H1 (cell line): ENCODE data around the gene GPC6. TPM values are rescaled to one million over a fixed set of nuclear protein-coding genes. Genes with fewer than 3 reads are reported as not detected.

Experiments used
- KDM1A ChIP-seq: fragments of 200-600, 300-600 bp; sonication (generic); IDR thresholded peaks from 2 replicates; pipeline ENCODE4 v1.7.1; 2016; ENCODE audit warnings: mild to moderate bottlenecking, low read length, borderline replicate concordance
- SIRT6 ChIP-seq: IDR thresholded peaks from one replicate; pipeline ENCODE4 v1.7.1; 2012; ENCODE audit warnings: low read length, inconsistent platforms
- polyA plus RNA-seq, 7 experiments: library from polyadenylated mRNA; depleted of rRNA in 3 of 7; stranded (reverse) in 5 of 7; unstranded in 2 of 7; fragments of >200 nt in 5 of 7; fragments of 200-250 nt in 2 of 7; gene quantifications; 1 replicate in 5 of 7; 2 replicates in 1 of 7; 4 replicates in 1 of 7; pipeline versions ENCODE4 v1.2.1 to v1.2.3, GENCODE V29; 2011 to 2013; ENCODE audit warnings: missing spikeins in 2 of 7, mixed read lengths in 2 of 7
- total RNA-seq: library from RNA; stranded (reverse); fragmentation: NEBNext Ultra II Directional; extraction: Animal tissue kit (Norgen Biotek cat#: 25700); gene quantifications from 2 replicates; pipeline ENCODE4 v1.2.1, GENCODE V29; 2021
- TF ChIP-seq, protein P1 (sequence below): IDR thresholded peaks from 2 replicates; pipeline ENCODE4 v1.6.1; 2011; ENCODE audit warnings: low read depth, mild to moderate bottlenecking, low read length; ENCODE audit not compliant: insufficient read depth
- TF ChIP-seq, protein P2 (sequence below): fragments of 300-600 bp; sonication (generic); IDR thresholded peaks from 2 replicates; pipeline ENCODE4 v1.7.1; 2012; ENCODE audit warnings: low read length, moderate library complexity, mild to moderate bottlenecking, inconsistent platforms; ENCODE audit not compliant: insufficient replicate concordance

GPC6 gene
- total and polyA plus RNA-seq, 2 of the 8 experiments (the other 6 are each of a cell fraction or from before 2014, with no cell fraction given): 5.4 to 12.0 TPM

DNA sequence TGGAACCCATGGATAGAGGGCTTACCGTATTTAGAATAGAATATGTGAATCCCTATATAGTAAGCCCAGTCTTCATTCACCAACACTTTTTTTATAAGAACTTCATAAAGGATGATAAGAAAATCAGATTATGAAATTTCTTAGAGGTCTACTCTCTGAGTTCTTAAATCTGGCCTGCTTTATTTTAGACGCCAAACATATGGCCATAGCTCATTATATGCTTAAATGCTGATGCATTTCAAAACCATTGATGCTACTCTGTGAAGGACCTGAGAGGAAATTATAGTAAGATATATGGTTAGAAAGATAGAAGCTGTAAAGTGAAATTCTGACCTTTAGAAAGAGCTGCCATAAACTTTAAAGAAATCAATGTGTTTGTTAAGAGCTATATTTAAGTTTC is 38.3 kb downstream of the GPC6 start (continued):
- TF ChIP-seq, protein P1, sequence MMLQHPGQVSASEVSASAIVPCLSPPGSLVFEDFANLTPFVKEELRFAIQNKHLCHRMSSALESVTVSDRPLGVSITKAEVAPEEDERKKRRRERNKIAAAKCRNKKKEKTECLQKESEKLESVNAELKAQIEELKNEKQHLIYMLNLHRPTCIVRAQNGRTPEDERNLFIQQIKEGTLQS: no peak
- TF ChIP-seq, protein P2, sequence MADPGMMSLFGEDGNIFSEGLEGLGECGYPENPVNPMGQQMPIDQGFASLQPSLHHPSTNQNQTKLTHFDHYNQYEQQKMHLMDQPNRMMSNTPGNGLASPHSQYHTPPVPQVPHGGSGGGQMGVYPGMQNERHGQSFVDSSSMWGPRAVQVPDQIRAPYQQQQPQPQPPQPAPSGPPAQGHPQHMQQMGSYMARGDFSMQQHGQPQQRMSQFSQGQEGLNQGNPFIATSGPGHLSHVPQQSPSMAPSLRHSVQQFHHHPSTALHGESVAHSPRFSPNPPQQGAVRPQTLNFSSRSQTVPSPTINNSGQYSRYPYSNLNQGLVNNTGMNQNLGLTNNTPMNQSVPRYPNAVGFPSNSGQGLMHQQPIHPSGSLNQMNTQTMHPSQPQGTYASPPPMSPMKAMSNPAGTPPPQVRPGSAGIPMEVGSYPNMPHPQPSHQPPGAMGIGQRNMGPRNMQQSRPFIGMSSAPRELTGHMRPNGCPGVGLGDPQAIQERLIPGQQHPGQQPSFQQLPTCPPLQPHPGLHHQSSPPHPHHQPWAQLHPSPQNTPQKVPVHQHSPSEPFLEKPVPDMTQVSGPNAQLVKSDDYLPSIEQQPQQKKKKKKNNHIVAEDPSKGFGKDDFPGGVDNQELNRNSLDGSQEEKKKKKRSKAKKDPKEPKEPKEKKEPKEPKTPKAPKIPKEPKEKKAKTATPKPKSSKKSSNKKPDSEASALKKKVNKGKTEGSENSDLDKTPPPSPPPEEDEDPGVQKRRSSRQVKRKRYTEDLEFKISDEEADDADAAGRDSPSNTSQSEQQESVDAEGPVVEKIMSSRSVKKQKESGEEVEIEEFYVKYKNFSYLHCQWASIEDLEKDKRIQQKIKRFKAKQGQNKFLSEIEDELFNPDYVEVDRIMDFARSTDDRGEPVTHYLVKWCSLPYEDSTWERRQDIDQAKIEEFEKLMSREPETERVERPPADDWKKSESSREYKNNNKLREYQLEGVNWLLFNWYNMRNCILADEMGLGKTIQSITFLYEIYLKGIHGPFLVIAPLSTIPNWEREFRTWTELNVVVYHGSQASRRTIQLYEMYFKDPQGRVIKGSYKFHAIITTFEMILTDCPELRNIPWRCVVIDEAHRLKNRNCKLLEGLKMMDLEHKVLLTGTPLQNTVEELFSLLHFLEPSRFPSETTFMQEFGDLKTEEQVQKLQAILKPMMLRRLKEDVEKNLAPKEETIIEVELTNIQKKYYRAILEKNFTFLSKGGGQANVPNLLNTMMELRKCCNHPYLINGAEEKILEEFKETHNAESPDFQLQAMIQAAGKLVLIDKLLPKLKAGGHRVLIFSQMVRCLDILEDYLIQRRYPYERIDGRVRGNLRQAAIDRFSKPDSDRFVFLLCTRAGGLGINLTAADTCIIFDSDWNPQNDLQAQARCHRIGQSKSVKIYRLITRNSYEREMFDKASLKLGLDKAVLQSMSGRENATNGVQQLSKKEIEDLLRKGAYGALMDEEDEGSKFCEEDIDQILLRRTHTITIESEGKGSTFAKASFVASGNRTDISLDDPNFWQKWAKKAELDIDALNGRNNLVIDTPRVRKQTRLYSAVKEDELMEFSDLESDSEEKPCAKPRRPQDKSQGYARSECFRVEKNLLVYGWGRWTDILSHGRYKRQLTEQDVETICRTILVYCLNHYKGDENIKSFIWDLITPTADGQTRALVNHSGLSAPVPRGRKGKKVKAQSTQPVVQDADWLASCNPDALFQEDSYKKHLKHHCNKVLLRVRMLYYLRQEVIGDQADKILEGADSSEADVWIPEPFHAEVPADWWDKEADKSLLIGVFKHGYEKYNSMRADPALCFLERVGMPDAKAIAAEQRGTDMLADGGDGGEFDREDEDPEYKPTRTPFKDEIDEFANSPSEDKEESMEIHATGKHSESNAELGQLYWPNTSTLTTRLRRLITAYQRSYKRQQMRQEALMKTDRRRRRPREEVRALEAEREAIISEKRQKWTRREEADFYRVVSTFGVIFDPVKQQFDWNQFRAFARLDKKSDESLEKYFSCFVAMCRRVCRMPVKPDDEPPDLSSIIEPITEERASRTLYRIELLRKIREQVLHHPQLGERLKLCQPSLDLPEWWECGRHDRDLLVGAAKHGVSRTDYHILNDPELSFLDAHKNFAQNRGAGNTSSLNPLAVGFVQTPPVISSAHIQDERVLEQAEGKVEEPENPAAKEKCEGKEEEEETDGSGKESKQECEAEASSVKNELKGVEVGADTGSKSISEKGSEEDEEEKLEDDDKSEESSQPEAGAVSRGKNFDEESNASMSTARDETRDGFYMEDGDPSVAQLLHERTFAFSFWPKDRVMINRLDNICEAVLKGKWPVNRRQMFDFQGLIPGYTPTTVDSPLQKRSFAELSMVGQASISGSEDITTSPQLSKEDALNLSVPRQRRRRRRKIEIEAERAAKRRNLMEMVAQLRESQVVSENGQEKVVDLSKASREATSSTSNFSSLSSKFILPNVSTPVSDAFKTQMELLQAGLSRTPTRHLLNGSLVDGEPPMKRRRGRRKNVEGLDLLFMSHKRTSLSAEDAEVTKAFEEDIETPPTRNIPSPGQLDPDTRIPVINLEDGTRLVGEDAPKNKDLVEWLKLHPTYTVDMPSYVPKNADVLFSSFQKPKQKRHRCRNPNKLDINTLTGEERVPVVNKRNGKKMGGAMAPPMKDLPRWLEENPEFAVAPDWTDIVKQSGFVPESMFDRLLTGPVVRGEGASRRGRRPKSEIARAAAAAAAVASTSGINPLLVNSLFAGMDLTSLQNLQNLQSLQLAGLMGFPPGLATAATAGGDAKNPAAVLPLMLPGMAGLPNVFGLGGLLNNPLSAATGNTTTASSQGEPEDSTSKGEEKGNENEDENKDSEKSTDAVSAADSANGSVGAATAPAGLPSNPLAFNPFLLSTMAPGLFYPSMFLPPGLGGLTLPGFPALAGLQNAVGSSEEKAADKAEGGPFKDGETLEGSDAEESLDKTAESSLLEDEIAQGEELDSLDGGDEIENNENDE: no peak
- TF ChIP-seq SIRT6: no peak
- TF ChIP-seq KDM1A: no peak
